Keratinocyte (primary cell): ENCODE measurements around the gene ARL13B. TPM values are rescaled to one million over a fixed set of nuclear protein-coding genes. Genes with fewer than 3 reads are reported as not detected.

ENCODE experiments used
- DNase-seq: peaks from one replicate; pipeline ENCODE4 v3.0.0-alpha.2; 2011; ENCODE audit warnings: low read depth, missing footprints, low spot score
- FAIRE-seq: peaks from 2 replicates; lab custom pipeline; 2011; peaks lifted over from hg19 to GRCh38; lab: Jason Lieb, UNC
- H2AFZ ChIP-seq: 2 replicates; pipeline ENCODE4 v1.6.0; 2012; ENCODE audit warnings: low read length, control low read depth, inconsistent platforms; ENCODE audit not compliant: control insufficient read depth
- H3K27ac ChIP-seq: 2 replicates; pipeline ENCODE4 v1.5.1; 2011; ENCODE audit warnings: low read length; ENCODE audit not compliant: control insufficient read depth, insufficient read depth
- H3K27me3 ChIP-seq: 3 replicates; pipeline ENCODE4 v1.6.0; 2011; ENCODE audit warnings: low read length; ENCODE audit not compliant: control insufficient read depth, insufficient read depth; ENCODE audit errors: extremely low read depth
- H3K36me3 ChIP-seq, 2 experiments: 2 replicates in 1 of 2; 3 replicates in 1 of 2; pipeline ENCODE4 v1.5.1; 2011; ENCODE audit warnings: low read length in 2 of 2, mild to moderate bottlenecking in 1 of 2; ENCODE audit not compliant: control insufficient read depth in 2 of 2, insufficient read depth in 2 of 2; ENCODE audit errors: extremely low read depth in 1 of 2
- H3K4me1 ChIP-seq: 3 replicates; pipeline ENCODE4 v1.5.1; 2011; ENCODE audit warnings: low read length; ENCODE audit not compliant: control insufficient read depth, insufficient read depth; ENCODE audit errors: extremely low read depth
- H3K4me2 ChIP-seq: 3 replicates; pipeline ENCODE4 v1.6.0; 2011; ENCODE audit warnings: low read depth, low read length; ENCODE audit not compliant: control insufficient read depth, insufficient read depth; ENCODE audit errors: extremely low read depth
- H3K4me3 ChIP-seq, 3 experiments: fragments of 200-600 bp in 1 of 3; sonication (generic) in 1 of 3; 2 replicates in 2 of 3; 3 replicates in 1 of 3; pipeline ENCODE4 v1.5.1; 2011 to 2016; ENCODE audit warnings: low read length in 3 of 3, mild to moderate bottlenecking in 3 of 3, control low read depth in 2 of 3, inconsistent platforms in 1 of 3, low read depth in 1 of 3, mixed read lengths in 1 of 3, mixed run types in 1 of 3, moderate library complexity in 1 of 3; ENCODE audit not compliant: control insufficient read depth in 2 of 3, insufficient read depth in 2 of 3; ENCODE audit errors: extremely low read depth in 1 of 3
- H3K79me2 ChIP-seq: 2 replicates; pipeline ENCODE4 v1.6.0; 2012; ENCODE audit warnings: low read length; ENCODE audit not compliant: control insufficient read depth, insufficient read depth
- H3K9ac ChIP-seq: 3 replicates; pipeline ENCODE4 v1.6.0; 2011; ENCODE audit warnings: low read length; ENCODE audit not compliant: control insufficient read depth, insufficient read depth; ENCODE audit errors: extremely low read depth
- H3K9me1 ChIP-seq: 3 replicates; pipeline ENCODE4 v1.6.0; 2011; ENCODE audit warnings: low read length; ENCODE audit not compliant: control insufficient read depth, insufficient read depth; ENCODE audit errors: extremely low read depth
- H3K9me3 ChIP-seq: 2 replicates; pipeline ENCODE4 v1.5.1; 2012; ENCODE audit warnings: low read depth, low read length; ENCODE audit not compliant: control insufficient read depth
- H4K20me1 ChIP-seq: 3 replicates; pipeline ENCODE4 v1.6.0; 2011; ENCODE audit warnings: low read length; ENCODE audit not compliant: control insufficient read depth, insufficient read depth; ENCODE audit errors: extremely low read depth
- CTCF ChIP-seq, 3 experiments: IDR thresholded peaks in 1 of 3; conservative IDR thresholded peaks in 1 of 3; optimal IDR thresholded peaks in 1 of 3; 2 replicates in 2 of 3; 3 replicates in 1 of 3; pipeline versions ENCODE3 to v1.5.1; 2011; ENCODE audit warnings: low read length in 3 of 3, mild to moderate bottlenecking in 3 of 3, moderate library complexity in 2 of 3, control low read depth in 1 of 3, inconsistent platforms in 1 of 3; ENCODE audit not compliant: insufficient read depth in 2 of 3; ENCODE audit errors: extremely low read depth in 1 of 3
- EZH2 ChIP-seq: IDR thresholded peaks from one replicate; pipeline ENCODE4 v1.6.1; 2012; ENCODE audit warnings: inconsistent platforms, mild to moderate bottlenecking, low read length, moderate library complexity
- dilution Hi-C: fragments of 300-500 bp; cut with MboI; formaldehyde crosslinking; loops from one replicate; pipeline ENCODE4 v1.7.0; 2020; ENCODE audit warnings: low sequenced_read_pairs; ENCODE audit not compliant: extremely low pct_ligation_motif_present
- polyA plus RNA-seq, 5 experiments: library from polyadenylated mRNA; depleted of rRNA in 3 of 5; stranded (reverse) in 3 of 5; stranded (forward) in 1 of 5; unstranded in 1 of 5; fragments of >200 nt; gene quantifications; 1 replicate in 1 of 5; 2 replicates in 3 of 5; 3 replicates in 1 of 5; pipeline versions ENCODE4 v1.2.1 to v1.2.3, GENCODE V29; 2011 to 2012; ENCODE audit warnings: missing spikeins in 2 of 5, low read depth in 1 of 5, low replicate concordance in 1 of 5

The ARL13B gene
- polyA plus RNA-seq, 1 donor (not counting 4 experiments of a cell fraction or from before 2014, with no cell fraction given): 6.8 TPM

GRCh38 chr3:94008253-94008652 is 28.3 kb downstream of the ARL13B start:
- TF ChIP-seq EZH2 (no peak), CTCF (optimal IDR thresholded peaks at IDR 0.05 in 1 of 3, IDR thresholded peaks at IDR 0.05 in 1 of 3, conservative IDR thresholded peaks at IDR 0.05 in 1 of 3; ENCODE audit: extremely low read depth in 1 of 3, insufficient read depth in 2 of 3, low read length in 3 of 3) (no peak)
- H3K9me3 ChIP-seq: no peaks in the 10 kb centered on the region
- no peaks in the 10 kb centered on the region for H3K4me1 ChIP-seq
- H3K36me3 ChIP-seq: peaks cover 0 to 1% of the 10 kb centered on the region in 2 experiments
- no peak overlapping the region for H3K4me2 ChIP-seq
- dilution Hi-C loops: no loop called here
- no peaks in the 10 kb centered on the region for H3K9me1 ChIP-seq
- no peak overlapping the region for H3K4me3 ChIP-seq
- FAIRE-seq (no peak), DNase-seq (no peak)
- no peak overlapping the region for H3K27ac ChIP-seq
- no peaks in the 10 kb centered on the region for H3K79me2 ChIP-seq
- no peak overlapping the region for H3K9ac ChIP-seq
- H3K27me3 ChIP-seq: no peaks in the 10 kb centered on the region
- no peaks in the 10 kb centered on the region for H4K20me1 ChIP-seq
- no peak overlapping the region for H2AFZ ChIP-seq

- DNase-seq (no peak), FAIRE-seq (no peak)
- peaks cover 0 to 1% of the 10 kb centered on the region in 2 experiments for H3K36me3 ChIP-seq
- H3K4me1 ChIP-seq: no peaks in the 10 kb centered on the region
- no peak overlapping the region for H3K9ac ChIP-seq
- H3K27me3 ChIP-seq: no peaks in the 10 kb centered on the region
- H3K4me2 ChIP-seq: no peak overlapping the region
- dilution Hi-C loops: no loop called here
- H3K9me3 ChIP-seq: no peaks in the 10 kb centered on the region
- H2AFZ ChIP-seq: no peak overlapping the region
- no peaks in the 10 kb centered on the region for H3K9me1 ChIP-seq
- no peaks in the 10 kb centered on the region for H3K79me2 ChIP-seq
- no peak overlapping the region for H3K27ac ChIP-seq
- H4K20me1 ChIP-seq: no peaks in the 10 kb centered on the region
- TF ChIP-seq EZH2 (no peak), CTCF (optimal IDR thresholded peaks at IDR 0.05 in 1 of 3, IDR thresholded peaks at IDR 0.05 in 1 of 3, conservative IDR thresholded peaks at IDR 0.05 in 1 of 3; ENCODE audit: extremely low read depth in 1 of 3, insufficient read depth in 2 of 3, low read length in 3 of 3) (no peak)
- no peak overlapping the region for H3K4me3 ChIP-seq
Measured at GRCh38 chr3:94009608-94010007, 29.7 kb downstream of the ARL13B start.
